HCT116 (cell line): ENCODE data around the gene NEU4. TPM values are rescaled to one million over a fixed set of nuclear protein-coding genes. Genes with fewer than 3 reads are reported as not detected.

Experiments
- total RNA-seq: library from RNA; stranded (reverse); gene quantifications from one replicate; pipeline ENCODE4 v1.2.1, GENCODE V29; 2021; ENCODE audit not compliant: unreplicated experiment

NEU4 gene
- total RNA-seq, 1 experiment from 2014 or later = 0.34 TPM

Other genes starting within 250 kb of the NEU4 start
- 71.2 TPM for gene THAP4, start 172.0 kb upstream of the NEU4 start, total RNA-seq
- gene ATG4B, start 171.5 kb upstream of the NEU4 start, total RNA-seq = 87.4 TPM
- gene DTYMK, start 122.4 kb upstream of the NEU4 start, total RNA-seq = 83.3 TPM
- gene ING5, start 107.2 kb upstream of the NEU4 start, total RNA-seq = 45.9 TPM
- gene D2HGDH, start 74.6 kb upstream of the NEU4 start, total RNA-seq = 46.3 TPM
- 0.44 TPM for gene GAL3ST2, start 32.4 kb upstream of the NEU4 start, total RNA-seq
- 0.22 TPM for gene PDCD1, start 49.7 kb downstream of the NEU4 start, total RNA-seq
- not detected for gene RTP5, start 60.5 kb downstream of the NEU4 start, total RNA-seq